NCI-H526 (cell line): ENCODE measurements around the gene ETNK1.
"Not testable (repeated sequence)": the region's sequence is repeated elsewhere in the genome, so short reads cannot be mapped to it uniquely, and the experiment has no call there.

Source experiments
- DNase-seq, 2 experiments: peaks; one replicate each; lab custom pipeline; 2025; lab: John Stamatoyannopoulos, UW

The ETNK1 gene

GRCh38 chr12:22687361-22688076 is 62.5 kb downstream of the ETNK1 start:
- no peak for DNase-seq

- DNase-seq: no peak
These were observed 64.9 kb downstream of the ETNK1 start for GRCh38 chr12:22689876-22690275.

GRCh38 chr12:22691319-22691718 is 66.3 kb downstream of the ETNK1 start:
- no peak for DNase-seq

GRCh38 chr12:22692467-22692866 is 67.5 kb downstream of the ETNK1 start:
- DNase-seq: not testable (repeated sequence)

- no peak for DNase-seq
These were observed 68.1 kb downstream of the ETNK1 start for GRCh38 chr12:22692964-22693555.

GRCh38 chr12:22698576-22698975 is 73.6 kb downstream of the ETNK1 start:
- DNase-seq: no peak

- DNase-seq: not testable (repeated sequence)
These were observed 74.7 kb downstream of the ETNK1 start for GRCh38 chr12:22699705-22700104.

GRCh38 chr12:22700106-22700505 is 75.1 kb downstream of the ETNK1 start:
- no peak for DNase-seq

- not testable (repeated sequence) for DNase-seq
These were observed 76.3 kb downstream of the ETNK1 start for GRCh38 chr12:22701216-22701809.

GRCh38 chr12:22702690-22703089 is 77.7 kb downstream of the ETNK1 start:
- DNase-seq: no peak

GRCh38 chr12:22709292-22709691 is 84.3 kb downstream of the ETNK1 start:
- DNase-seq: peak; percentile 42 to 70

- no peak for DNase-seq
These were observed 87.1 kb downstream of the ETNK1 start for GRCh38 chr12:22712083-22712482.

- DNase-seq: no peak
These were observed 90.3 kb downstream of the ETNK1 start for GRCh38 chr12:22715254-22715653.

GRCh38 chr12:22719745-22720144 is 94.8 kb downstream of the ETNK1 start:
- DNase-seq: no peak

- no peak for DNase-seq
These were observed 97.1 kb downstream of the ETNK1 start for GRCh38 chr12:22722081-22722480.

GRCh38 chr12:22722779-22723178 is 97.8 kb downstream of the ETNK1 start:
- no peak for DNase-seq

- DNase-seq: no peak
These were observed 104.0 kb downstream of the ETNK1 start for GRCh38 chr12:22728987-22729386.

- DNase-seq: no peak
These were observed 104.5 kb downstream of the ETNK1 start for GRCh38 chr12:22729431-22729956.

GRCh38 chr12:22729957-22730443 is 105.0 kb downstream of the ETNK1 start:
- DNase-seq: no peak

- DNase-seq: no peak
These were observed 106.3 kb downstream of the ETNK1 start for GRCh38 chr12:22731236-22731635.

- DNase-seq: peak in 1 of 2 experiments; percentile 60
These were observed 108.8 kb downstream of the ETNK1 start for GRCh38 chr12:22733756-22734155.

GRCh38 chr12:22738945-22739344 is 114.0 kb downstream of the ETNK1 start:
- DNase-seq: no peak
